ENCODE results near the gene DNAJC5G.
"Not testable (repeated sequence)": the region's sequence is repeated elsewhere in the genome, so short reads cannot be mapped to it uniquely, and the experiment has no call there.

The DNAJC5G gene

GRCh38 chr2:27251766-27252165, 23.5 kb upstream of the DNAJC5G start:
- DNase-seq (ENCODE audit: low read depth in 3 of 3, low spot score in 1 of 3), result no peak

DNA sequence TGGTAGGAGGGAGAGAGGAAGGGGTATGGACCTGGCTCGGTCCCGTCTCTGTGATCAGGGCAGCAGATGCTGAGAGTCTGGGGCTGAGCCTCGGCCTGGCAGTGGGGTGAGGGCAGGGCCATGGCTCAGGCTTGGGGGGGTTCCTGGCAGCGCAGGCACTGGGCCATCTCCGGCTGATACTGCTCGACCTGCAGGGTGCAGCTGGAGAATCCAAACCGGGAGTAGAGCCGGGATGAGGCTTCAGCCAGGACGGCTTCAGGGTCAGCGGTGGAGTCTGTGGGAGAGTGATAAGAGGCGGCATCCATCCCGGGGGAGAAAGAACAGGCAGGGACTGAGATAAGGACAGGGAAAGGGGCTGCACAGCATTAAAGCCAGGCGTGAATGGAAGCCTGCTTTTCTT, 20.0 kb upstream of the DNAJC5G start:
- DNase-seq (ENCODE audit: low read depth in 3 of 3, low spot score in 1 of 3), result no peak

GRCh38 chr2:27255660-27256059, 19.6 kb upstream of the DNAJC5G start:
- no peak for DNase-seq (ENCODE audit: low read depth in 3 of 3, low spot score in 1 of 3)

DNA sequence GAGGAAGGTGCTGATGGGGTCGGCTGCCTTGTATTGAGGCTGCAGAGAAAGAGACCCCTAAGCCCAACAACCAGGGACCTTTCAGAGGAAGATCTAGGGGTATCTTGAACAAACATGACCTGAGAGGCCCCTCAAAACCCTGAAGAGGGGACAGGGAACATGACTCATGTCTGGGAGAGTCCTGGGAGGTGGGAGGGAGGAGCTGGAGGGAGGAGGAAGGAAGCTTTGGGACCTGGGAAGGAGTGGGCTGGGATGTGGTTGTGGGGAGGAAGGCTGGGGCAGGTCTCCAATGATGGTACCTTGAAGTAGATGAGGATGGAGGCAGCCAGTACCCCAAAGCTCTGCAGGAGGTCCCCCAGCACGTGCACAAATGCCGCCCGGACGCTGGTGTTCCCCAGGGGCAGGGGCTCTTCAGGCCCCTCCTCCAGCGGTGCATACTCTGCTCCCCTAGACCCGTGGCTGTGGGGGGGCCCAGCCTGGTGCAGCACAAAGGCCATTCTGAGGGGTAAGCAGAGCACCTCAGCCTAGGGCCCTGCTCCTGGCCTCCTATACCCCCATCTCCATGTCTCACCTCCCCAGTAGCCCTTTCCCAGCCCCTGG, 18.3 kb upstream of the DNAJC5G start:
- DNase-seq (ENCODE audit: low read depth in 3 of 3, low spot score in 1 of 3), result no peak

DNA sequence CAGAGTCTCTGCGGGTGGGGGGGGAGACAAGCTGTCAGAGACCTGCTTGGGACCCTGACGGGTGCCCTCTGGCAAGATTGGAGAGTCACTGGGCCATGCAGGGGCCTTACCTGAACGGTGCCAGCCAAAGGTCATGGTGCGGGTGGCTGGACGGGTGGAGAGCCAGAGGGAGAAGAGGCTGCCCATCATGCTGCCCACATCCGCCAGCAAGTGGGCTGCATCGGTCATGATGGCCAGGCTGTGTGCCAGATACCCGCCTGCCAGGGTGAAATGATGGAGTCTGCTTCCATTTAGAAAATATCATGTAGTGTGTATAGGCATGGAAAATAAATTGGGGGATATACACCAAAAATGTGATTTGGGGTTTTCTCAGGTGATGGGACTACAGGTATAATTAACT, 17.2 kb upstream of the DNAJC5G start:
- no peak for DNase-seq (ENCODE audit: low read depth in 3 of 3, low spot score in 1 of 3)

DNA sequence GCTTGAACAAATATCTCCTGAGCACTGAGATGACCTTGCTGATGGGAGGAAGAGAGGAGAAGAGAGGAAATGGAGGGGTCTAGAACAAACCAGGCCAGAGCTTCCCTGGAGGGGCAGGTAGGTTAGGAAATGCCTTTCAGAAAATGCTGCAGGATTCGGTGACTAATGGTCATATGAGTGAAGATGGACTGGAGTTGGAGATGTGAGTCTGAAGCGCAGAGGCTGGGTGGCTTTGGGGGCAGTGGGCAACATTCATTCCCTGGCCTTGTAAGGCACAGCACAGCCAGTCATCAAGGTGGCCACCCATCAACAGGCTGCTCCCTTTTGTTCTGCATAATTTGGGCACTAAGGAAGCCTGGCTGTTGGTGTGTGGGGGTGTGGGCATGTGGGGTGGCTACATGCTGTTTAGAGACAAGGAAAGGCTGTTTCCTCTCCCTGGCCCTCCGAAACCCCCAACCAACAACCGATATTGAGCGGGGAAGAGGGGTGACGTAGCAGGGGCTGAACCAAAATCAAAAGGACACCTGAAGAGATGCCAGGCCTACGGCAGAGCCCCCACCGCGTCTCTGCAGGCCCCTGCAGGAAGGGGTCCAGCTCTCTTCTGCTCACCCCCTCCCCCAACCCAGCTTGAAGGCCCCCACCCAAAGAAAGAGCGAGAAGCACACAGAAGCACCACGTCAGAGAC, 13.8 kb upstream of the DNAJC5G start:
- DNase-seq (ENCODE audit: low read depth in 3 of 3, low spot score in 1 of 3), result no peak

GRCh38 chr2:27261926-27262298, 13.3 kb upstream of the DNAJC5G start:
- DNase-seq (ENCODE audit: low read depth in 3 of 3, low spot score in 1 of 3), result no peak

GRCh38 chr2:27262379-27263286, 12.6 kb upstream of the DNAJC5G start, which contains the start of gene SLC30A3:
Gene SLC30A3 (minus strand): TSS chr2:27263047. CDS start chr2:27262906, 141 bp downstream.
- peak; percentile 11 to 56 (median 37) for DNase-seq (ENCODE audit: low read depth in 3 of 3, low spot score in 1 of 3)

DNA sequence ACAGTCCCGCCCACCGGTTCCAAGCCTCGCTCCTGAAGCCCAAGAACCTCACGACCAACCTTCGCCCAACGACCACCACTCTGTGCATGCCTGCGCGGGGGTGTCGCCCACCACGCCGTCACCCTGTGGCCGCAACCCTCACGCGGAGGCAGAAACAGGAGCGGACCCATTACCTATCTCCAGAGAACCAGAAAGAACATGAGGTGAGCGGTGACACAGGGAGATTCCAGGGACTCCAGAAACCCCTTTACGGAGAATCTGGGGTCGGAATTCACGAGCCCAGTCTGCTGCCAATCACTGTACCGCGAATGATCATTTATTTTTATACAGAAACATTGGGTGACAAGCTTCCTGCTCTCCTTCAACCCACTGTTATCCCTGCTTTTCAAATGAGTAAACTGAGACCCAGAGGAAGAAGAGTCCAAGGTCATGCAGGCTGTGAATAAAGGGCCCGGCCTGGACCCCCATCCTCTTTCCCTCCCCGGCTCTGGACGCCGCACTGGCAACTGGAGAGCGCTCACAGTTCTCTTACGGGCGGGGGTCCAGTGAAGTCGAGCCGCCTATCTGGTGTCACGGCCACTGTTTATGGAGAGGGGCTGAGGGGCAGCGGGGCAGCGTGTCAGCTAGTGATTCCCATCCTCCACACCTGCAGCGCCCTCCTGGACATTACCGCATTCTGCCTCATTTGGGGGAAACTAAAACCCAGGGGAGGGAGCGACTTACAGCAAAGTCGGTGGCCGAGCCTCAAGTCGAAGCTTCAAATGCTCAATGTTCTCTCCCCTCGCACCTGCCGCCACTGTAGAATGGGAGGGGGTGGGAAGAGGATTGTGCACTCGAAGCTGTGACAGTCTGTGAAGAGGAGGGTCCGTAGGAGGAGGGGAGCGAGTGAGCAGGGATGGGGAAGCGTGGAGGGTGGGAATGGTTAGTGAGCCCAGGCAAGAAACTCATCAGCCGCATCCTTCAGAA, 11.7 kb upstream of the DNAJC5G start:
- DNase-seq (ENCODE audit: low read depth in 3 of 3, low spot score in 1 of 3), result no peak

DNA sequence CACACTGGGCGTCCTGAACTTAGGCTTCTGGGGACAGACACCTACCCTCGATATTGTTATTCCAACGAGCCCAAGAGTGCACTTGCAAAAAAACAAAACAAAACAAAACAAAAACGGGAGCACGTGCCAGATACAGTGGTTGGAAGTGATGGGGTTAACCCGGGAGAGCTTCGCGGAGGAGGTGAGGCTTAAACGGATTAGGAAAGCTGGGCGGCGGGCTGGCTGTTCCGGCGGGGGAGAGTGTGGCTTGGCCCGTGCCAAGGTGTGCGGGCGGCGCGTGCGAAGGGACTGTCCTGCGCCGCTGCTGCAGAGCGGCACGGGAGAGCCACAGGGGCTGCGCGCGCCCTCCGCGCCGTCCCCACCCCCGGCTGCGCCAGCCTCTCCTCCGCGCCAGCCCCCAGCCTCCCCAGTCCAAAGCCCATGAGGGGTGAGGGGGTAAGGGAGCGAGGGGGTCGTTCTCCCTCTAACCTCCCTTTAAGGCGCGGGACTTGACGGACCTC, 10.9 kb upstream of the DNAJC5G start:
- DNase-seq (ENCODE audit: low read depth in 3 of 3, low spot score in 1 of 3), result no peak

- DNase-seq (ENCODE audit: low read depth in 3 of 3, low spot score in 1 of 3), result peak; percentile 18 to 49 (median 31)
These were observed 10.3 kb upstream of the DNAJC5G start for GRCh38 chr2:27264753-27265535.

DNA sequence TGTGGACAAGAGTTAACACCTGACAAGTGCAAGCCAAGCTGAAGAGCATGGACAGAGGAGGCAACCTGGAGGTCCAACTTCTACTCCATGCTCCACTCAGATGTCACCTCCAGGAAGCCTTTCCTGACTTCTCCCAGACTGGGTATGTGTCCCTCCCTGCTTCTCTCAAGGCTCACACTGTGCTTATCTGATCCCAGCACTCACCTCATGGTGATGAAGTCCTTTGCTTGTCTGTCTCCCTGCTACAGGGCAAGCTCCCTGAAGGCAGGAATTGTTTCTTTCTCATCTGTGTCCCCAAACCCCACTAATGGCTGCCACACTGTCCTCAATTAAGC, 9.7 kb upstream of the DNAJC5G start:
- DNase-seq (ENCODE audit: low read depth in 3 of 3, low spot score in 1 of 3), result no peak

GRCh38 chr2:27268296-27268695, 6.9 kb upstream of the DNAJC5G start:
- DNase-seq (ENCODE audit: low read depth in 3 of 3, low spot score in 1 of 3), result not testable (repeated sequence)

DNA sequence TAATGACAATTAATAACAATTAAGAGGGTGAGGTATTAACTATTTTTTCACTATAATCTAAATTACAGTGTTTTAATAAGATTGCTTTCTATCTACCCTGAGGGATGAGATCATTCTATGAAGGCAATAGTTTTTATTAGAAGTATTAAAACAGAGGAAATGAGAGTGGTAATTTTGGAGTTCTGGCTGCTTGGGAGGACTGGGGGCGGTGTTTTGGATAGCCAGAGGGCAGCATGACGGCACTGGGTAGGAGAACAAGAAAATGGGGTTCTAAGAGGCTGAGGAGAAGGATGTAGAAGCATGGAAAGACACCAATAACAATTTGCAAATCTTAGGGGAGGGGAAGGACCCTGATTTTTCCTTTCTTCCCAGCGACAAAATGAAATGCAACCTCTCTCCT, 5.1 kb upstream of the DNAJC5G start:
- no peak for DNase-seq (ENCODE audit: low read depth in 3 of 3, low spot score in 1 of 3)

GRCh38 chr2:27270670-27271069, 4.6 kb upstream of the DNAJC5G start:
- no peak for DNase-seq (ENCODE audit: low read depth in 3 of 3, low spot score in 1 of 3)

DNA sequence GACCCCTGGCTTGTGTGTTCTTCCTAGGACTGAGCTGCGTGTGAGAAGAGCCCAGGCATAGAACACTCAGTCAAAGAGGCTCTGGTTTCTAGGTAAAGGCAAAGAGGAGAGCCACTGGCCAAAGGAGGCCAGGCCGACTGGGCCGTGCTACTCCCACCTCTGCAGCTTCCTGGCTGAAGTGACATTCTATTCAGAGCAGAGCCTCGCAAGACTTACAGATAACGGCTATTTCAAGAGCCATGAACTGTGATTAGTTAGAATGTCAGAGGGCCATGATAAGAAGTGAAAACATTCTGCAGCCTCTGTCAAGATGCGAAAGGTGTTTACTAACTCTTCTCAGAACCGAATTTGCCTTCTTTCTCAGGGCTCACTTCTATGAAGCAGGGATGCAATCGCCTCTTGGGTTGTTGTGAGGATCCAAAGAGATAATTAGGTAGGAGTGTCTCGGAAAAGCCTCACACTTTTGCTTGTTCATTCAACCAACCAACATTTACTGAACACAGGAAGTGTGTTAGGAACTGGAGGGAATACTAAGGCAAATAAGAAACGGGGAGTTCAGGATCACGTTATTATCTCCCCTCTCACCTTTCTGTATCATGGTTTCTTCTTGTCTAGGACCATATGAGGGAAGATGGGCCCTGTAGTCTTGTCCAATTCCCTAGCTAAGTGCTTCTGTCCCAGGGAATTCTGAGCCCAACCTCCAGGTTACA, 3.4 kb upstream of the DNAJC5G start:
- no peak for DNase-seq (ENCODE audit: low read depth in 3 of 3, low spot score in 1 of 3)

GRCh38 chr2:27272537-27273522, 2.4 kb upstream of the DNAJC5G start:
- DNase-seq (ENCODE audit: low read depth in 3 of 3, low spot score in 1 of 3), result not testable (repeated sequence)

GRCh38 chr2:27278010-27278409, 2.8 kb downstream of the DNAJC5G start:
- no peak for DNase-seq (ENCODE audit: low read depth in 3 of 3, low spot score in 1 of 3)

Measured in stimulated activated CD4-positive, alpha-beta T cell treated with anti-CD3 and anti-CD28 coated beads, TNF-alpha, amount 100 ng/mL, for 1 hour (primary cell).